ENCODE results near the gene TRIM7.
"Not testable (repeated sequence)": the region's sequence is repeated elsewhere in the genome, so short reads cannot be mapped to it uniquely, and the experiment has no call there.

Gene TRIM7

GRCh38 chr5:181210698-181211097 is 5.7 kb upstream of the TRIM7 start:
- not testable (repeated sequence) for DNase-seq

DNA sequence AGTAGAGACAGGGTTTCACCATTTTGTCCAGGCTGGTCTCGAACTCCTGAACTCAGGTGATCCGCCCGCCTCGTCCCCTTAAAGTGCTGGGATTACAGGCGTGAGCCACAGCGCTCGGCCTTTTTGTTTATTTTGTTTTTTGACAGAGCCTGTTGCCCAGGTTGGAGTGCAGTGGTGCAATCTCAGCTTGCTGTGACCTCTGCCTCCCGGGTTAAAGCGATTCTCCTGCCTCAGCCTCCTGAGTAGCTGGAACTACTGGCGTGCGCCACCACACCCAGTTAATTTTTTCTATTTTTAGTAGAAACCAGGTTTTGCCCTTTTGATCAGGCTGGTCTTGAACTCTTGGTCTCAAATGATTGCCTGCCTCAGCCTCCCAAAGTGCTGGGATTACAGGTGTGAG is 5.2 kb upstream of the TRIM7 start:
- DNase-seq: not testable (repeated sequence)

GRCh38 chr5:181209006-181209405 is 4.0 kb upstream of the TRIM7 start:
- not testable (repeated sequence) for DNase-seq

- DNase-seq: no peak
These were observed 2.9 kb upstream of the TRIM7 start for GRCh38 chr5:181207960-181208253.

- peak; percentile 87 for DNase-seq
These were observed 2.4 kb upstream of the TRIM7 start for GRCh38 chr5:181207214-181207959.

DNA sequence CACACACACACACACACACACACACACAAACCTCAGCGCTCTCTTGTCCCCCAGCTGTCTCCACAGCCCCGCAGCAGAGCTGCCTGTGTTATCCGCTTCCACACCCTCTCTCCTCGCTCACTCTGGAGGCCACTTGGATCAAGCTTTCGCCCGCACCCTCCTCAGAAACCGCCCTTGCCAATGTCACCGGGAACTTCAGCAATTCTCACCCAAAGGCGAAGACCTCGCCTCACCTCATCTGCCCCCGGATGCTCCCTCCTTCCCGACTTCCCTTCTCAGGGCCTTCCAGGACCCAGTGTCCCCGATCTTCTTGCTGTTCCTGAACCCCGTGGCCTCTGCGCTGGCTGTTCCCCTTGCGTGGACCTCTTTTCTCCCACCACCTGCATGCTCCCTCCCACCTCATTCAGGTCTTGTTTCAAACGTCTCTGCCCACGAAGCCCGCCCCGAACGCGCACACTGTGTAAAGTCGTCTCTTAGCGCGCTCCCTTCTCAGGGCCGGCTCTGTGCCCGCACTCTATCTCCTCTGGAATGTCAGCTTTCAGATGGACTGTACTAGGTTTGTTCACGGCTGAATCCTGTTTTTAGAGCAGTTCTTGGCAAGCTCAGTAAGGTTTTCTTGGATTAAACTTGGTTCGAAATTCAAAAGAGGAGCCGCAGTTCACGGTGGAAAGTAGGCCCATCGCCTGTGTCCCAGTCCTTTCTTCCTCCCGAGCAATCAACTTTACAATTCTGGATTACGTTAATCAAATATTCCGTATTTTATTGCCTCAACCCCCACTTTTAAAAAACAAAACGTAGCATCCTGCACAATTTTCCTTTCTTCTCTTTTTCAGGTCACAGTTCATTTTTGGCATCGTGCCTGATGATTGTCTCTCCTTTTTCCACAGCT is 1.0 kb upstream of the TRIM7 start:
- DNase-seq: peak; percentile 35

DNA sequence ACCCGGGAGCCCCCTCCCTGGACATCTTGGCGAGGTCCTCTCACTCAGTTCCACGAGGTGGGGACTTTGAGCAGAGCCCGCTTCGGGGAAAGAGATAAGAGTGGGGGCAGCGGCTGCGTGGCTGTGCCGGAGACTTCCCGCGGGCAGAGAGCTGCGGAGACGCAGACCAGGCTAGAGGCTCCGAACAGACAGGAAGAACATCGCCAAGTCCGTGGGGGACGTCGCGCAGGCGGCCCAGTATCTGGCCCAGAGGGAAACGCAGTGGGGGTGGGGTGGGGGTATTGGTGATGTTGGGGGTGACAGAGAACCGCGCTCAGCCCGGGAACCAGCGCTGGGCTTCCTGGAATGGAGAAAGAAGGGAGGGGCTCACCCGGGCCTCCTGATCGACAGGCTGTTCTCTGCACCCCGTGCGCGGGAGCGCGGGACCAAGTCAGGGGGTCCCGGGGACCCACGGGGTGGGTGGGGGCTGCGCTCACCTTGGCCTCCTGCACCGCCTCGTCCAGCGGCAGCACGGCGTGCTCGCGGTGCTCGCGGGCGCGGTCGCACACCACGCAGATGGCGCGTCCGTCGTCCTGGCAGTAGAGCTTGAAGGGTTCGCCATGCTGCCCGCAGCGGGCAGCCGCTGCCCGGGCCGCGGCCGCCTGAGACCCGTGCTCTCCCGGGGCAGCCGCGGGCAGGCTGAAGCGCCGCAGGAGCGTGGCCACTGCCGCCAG is 727 bp downstream of the TRIM7 start:
- no peak for DNase-seq

GRCh38 chr5:181203777-181204112 is 1.3 kb downstream of the TRIM7 start:
- no peak for DNase-seq

- no peak for DNase-seq
These were observed 1.8 kb downstream of the TRIM7 start for GRCh38 chr5:181203093-181203711.

DNA sequence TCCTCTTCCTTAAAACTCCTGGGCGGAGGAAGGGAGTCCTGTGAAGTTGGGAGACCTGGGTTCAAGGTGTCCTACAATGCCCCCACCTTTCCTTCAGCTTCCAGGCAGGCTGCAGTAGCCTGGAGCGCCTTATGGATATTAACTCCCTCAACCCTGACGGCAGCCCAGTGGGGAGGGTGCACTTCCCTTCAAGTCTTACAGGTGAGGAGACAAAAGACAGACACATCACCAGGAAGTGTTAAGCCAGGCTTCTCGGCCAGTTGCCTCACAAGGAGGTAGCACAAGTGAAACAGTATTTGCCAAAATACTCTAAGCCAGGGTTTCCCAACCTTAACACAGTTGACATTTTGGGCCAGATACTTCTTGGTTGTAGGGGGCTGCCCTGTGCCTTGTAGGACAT is 4.2 kb downstream of the TRIM7 start:
- DNase-seq: no peak

DNA sequence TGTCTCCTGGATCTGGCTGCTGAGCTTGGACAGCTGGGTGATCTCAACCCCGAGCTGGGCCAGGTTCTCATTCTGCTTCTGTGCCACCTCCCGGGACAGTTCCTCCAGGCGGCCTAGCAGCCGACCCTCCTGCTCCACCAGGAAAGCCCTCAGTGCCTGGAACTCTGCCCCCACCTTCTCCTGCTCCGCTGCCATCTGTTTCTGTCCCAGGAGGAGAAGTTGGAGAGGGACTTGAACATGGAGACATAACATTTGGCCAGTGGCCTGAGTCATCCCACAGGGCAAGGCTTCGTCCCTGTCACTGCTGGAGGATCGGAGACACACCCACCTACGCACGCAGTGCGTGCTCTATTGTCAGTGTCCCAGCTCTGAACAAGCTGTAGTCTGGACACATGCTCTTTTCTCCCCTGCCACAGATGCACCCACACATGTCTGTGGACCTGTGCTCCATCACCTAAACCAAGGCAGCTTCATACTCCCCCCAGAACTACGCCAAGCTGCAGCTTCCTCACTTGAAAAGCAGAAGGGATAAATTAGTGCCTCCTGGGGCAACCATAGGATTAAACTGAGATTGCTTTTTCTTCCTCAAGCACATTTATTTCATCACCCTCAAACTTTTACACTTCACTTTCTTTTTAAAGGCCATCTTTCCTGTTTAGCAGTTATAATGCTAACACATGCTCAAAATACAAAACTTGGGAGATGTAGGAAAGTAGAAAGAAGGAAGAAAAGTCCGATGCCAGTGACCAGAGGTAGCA is 4.9 kb downstream of the TRIM7 start:
- DNase-seq: no peak

- no peak for DNase-seq
These were observed 6.0 kb downstream of the TRIM7 start for GRCh38 chr5:181198905-181199519.

GRCh38 chr5:181198106-181198685 is 6.8 kb downstream of the TRIM7 start:
- no peak for DNase-seq

DNA sequence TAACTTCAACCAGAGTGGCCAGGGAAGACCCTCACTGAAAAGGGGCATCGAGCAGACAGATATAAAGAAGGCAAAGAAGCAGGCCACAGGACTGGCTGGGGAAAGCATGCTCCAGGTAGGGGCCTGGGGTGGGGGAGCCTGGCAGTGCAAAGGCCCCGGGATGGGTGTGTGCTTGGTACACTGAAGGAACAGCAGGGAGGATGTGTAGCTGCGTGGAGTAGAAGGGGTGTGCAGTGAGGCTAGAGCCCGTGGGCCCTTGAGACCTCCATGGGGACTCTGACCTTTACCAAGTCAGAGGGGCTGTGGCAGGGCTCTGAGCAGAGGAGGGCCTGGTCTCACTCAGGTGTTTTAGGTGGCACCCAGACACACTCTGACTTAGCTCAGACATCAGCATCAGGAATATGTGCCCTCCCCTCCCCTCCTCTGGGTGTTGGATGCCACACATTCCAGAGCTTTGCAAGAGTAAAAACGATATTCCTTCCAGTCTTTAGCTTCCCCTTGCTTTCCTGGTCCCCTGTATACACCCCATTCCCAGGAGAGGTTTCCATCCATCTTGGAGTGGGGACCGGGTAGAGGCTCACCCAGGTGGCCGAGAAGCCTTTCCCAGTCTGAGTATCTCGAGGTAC is 7.6 kb downstream of the TRIM7 start:
- no peak for DNase-seq

- DNase-seq: no peak
These were observed 9.7 kb downstream of the TRIM7 start for GRCh38 chr5:181195249-181195761.

GRCh38 chr5:181194489-181195248 is 10.3 kb downstream of the TRIM7 start:
- DNase-seq: no peak

DNA sequence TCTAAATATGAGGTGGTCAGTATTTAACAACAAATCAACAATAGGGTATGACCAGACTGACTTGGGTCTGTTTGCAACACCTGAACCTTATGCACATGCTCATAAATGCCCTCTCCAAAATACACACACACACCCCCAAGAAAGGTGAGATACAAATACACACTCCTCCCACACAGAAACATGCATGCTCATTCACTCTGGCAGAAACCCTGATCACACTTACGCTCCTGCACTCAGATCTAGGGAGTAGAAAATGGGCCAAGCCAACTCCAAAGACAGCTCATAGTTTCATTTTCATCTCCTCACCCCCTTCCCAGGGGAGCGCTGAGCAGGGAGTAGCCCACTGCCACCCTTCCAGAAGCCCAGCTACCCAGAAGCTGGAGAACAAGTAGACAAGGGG is 11.3 kb downstream of the TRIM7 start:
- DNase-seq: no peak

DNA sequence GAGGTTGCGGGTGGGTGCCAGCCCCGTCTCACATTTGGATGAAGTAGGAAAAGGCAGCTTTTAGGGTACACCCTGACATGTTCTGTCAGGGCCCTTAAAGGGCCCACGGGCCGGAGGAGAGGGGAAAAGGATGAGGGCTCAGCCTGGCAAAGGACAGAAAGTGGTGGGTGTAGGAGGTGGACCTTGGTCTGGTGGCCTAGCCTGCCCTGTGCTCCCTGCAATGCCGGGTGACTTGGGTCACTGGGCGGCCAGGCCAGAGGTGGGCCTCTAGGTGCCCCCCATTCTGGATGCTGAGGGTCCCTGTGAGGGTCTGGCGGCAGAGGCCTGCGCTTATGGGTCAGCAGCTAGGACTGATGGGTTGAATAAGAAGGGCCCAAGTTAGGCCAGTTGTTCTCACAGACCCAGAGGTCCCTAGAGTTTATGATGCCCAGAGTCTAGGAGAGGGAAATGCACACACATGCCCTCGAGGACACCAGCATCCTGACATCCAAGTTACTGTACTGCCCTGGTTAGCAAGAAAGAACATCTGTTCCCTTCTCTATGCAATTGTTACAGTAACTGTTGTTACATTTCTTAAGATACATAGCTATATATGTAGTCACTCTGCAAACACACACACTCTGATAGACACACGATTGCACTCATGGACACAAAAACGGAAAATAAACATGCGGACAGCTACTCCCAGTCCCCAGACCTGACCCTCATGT is 12.5 kb downstream of the TRIM7 start:
- DNase-seq: no peak

DNA sequence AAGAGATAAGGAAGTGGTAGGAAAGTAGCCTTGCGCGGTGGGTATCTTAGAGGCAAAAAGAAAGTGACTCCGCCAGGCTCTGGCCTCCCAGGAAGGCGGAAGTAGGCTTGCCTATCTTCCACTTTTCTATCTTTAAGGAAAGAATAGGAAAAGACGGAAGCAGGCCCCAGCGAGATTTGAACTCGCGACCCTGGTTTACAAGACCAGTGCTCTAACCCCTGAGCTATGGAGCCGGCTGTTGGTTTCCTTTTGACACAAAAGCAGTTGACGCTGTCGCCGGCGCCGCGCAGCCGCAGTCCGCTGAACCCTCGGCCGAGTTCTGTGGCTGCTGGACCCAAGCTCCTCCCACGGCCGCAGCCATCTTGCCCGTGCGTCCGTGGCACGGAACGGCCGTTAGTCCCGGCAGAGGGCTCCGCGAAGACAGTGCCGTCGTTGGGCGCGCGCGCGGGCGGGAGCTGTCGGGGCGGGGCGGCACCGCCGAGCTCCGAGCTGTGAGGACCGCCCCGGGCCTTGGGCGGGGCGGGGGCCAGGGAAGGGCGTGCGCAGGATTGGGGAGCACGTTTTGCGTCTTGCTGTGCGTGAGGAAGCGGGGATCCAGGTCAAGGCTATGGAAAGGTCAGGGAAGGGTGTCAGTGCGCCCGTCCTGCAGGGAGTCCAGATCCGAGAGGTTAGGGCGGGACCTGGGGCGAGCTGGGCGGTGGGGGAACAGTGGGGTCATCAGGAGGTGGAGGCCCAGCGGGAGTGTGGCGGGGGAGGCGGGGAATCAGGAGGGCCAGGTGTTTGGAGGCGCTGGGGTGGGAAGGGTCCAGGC is 13.3 kb downstream of the TRIM7 start:
- DNase-seq: peak; percentile 96

Measured in stimulated activated CD4-positive, alpha-beta T cell treated with anti-CD3 and anti-CD28 coated beads, Interleukin-4, amount 100 ng/mL, for 24 hours (primary cell).